Measurements from ENCODE around the gene CIDEB.

CIDEB gene

DNA sequence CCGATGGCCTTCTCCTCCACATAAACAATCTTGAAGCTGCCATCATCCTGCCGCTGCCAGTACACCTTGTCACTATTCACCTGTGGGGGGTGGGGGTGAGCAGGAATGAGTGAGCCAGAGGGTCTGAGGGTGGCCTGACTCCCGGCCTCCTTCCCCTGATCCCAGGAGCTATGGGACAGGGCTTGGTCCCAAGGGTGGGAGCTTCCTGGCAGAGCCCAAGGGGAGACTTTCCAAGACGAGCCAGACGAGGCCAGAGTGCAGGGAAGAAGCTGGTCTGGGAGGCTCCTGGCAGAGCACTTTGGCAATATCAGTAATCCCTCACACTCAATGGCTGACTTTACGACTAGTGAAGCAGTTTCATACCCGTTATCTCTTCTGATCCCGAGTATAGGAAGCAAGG, 52.3 kb downstream of the CIDEB start:
- DNase-seq = no peak
